HG03354 (cell line): ENCODE results near the gene TMEM238.

Experiments used
- ATAC-seq: cut with Tn5 transposase; IDR thresholded peaks from one replicate; pipeline ENCODE4 v1.9.1; 2021; ENCODE audit warnings: mild to moderate bottlenecking; ENCODE audit not compliant: unreplicated experiment, poor library complexity, severe bottlenecking

Gene TMEM238

GRCh38 chr19:55362990-55363716 is 20.9 kb downstream of the TMEM238 start, which contains the start of gene GARIN5B:
TSS of gene GARIN5B (minus strand) at chr19:55363260. CDS start at chr19:55363066, 194 bp downstream.
- ATAC-seq = no peak

GRCh38 chr19:55362174-55362989 is 21.7 kb downstream of the TMEM238 start:
- ATAC-seq = no peak

GRCh38 chr19:55360902-55361301 is 23.2 kb downstream of the TMEM238 start:
- ATAC-seq = no peak

- no peak for ATAC-seq
These were observed 24.9 kb downstream of the TMEM238 start for GRCh38 chr19:55358943-55359908.

- ATAC-seq = no peak
These were observed 25.6 kb downstream of the TMEM238 start for GRCh38 chr19:55358493-55358892.

DNA sequence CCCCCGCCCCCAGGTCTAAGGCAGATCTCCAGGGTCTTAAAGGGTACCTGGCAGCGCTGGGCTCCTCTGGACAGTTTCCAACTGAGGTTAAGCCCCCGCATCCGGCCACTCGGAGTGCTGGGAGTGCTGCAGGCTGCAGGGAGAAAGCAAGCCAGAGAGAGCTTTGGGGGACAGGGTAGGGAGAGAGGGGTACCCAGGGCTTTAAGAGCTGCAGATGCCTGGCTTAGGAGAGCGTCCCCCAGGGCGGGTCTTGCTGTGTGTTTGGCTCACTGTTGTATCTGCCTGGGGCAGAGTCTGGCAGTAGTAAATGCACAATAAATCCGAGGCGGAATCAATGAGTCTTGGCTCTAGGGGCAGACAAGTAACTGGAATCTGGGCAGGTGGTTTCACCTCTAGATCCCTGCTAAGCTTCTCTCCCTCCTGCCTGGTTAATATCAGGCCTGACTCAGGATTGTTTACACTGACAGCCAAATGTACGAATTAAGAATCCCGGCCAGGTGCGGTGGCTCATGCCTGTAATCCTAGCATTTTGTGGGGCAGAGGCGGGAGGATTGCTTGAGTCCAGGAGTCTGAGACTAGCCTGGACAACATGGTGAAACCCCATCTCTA is 28.8 kb downstream of the TMEM238 start:
- no peak for ATAC-seq

DNA sequence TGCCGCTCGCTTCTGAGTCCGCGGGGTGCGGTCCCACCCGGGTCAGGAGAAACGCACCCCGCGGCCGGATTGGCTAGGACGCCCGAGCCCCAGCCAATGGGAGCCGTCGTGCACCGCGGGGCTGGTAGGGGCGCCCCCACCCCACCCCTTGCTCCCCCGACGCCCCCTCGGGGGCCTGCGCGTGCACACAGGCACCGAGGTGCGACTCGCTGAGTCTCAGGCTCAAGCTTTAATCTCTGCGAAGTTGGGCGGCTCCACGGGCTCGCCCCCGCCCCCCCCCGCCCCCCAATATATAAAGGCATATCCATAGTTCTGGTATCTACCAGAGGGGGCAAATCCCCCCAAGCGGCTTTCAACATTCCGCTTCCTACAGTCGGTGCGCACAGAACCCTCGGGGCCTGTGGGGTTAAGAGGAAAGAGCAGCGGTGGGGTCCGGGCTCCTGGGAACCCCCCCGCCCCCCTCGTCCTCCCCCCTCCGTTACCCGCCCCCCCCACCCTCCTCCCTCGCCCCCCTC is 29.3 kb downstream of the TMEM238 start, which contains the start of gene COX6B2:
Gene COX6B2, minus strand, starts transcription at position 22 of the 515 bp plus-strand sequence. CDS start 198 bp downstream, outside the sequence.
- ATAC-seq = no peak

- ATAC-seq = no peak
These were observed 30.0 kb downstream of the TMEM238 start for GRCh38 chr19:55353803-55354697.

- no peak for ATAC-seq
These were observed 30.7 kb downstream of the TMEM238 start for GRCh38 chr19:55353356-55353802.

- ATAC-seq = no peak
These were observed 31.4 kb downstream of the TMEM238 start for GRCh38 chr19:55352549-55353145.

DNA sequence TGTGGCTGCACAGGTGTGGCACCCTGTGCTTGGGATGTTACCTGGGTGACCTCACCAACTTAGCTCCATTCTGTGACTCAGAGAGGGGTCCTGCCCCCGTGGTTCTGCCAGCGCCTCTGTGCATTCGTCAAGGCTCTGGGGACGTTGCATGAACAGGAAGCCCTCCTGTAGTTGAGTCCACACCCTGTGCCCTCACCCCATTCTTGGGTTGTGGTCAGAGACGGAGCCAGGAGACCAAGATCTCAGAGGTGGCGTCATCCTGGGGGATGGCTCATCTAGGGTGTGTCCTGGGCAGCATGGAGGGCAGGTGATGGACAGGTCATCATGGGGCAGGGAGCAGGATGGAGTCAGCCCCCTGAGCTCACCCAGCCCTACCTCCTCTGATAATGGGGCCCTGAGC is 32.1 kb downstream of the TMEM238 start:
- ATAC-seq = no peak

- ATAC-seq = no peak
These were observed 33.3 kb downstream of the TMEM238 start for GRCh38 chr19:55350620-55351315.

- ATAC-seq = no peak
These were observed 35.6 kb downstream of the TMEM238 start for GRCh38 chr19:55348317-55349034.

DNA sequence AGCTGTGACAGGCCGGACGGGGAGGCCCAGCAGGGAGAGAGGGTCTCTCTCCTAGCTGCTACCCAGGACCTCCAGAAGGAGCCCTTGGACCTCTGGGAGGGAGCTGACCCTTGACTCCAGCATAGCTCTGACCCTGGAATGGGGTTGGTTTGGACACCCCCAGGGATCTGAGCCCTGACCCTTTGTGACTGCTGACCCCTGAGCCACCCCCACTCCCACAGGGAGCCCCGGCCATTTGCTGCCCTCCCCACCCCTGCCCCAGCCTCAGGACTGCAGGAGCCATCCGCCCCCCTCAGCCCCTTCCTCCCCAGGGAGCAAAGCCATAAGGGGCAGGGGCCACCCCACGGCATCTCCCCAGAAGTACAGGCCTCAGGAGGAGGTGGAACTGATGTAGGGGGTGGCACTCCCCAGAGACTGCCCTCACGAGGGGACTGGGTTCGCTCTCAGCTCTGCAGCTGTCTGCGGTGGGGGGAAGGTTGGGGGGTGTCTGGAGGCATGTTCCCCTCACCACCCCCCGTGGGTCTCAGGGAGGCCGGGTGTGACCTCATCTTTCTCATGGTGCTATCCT is 36.6 kb downstream of the TMEM238 start:
- no peak for ATAC-seq

DNA sequence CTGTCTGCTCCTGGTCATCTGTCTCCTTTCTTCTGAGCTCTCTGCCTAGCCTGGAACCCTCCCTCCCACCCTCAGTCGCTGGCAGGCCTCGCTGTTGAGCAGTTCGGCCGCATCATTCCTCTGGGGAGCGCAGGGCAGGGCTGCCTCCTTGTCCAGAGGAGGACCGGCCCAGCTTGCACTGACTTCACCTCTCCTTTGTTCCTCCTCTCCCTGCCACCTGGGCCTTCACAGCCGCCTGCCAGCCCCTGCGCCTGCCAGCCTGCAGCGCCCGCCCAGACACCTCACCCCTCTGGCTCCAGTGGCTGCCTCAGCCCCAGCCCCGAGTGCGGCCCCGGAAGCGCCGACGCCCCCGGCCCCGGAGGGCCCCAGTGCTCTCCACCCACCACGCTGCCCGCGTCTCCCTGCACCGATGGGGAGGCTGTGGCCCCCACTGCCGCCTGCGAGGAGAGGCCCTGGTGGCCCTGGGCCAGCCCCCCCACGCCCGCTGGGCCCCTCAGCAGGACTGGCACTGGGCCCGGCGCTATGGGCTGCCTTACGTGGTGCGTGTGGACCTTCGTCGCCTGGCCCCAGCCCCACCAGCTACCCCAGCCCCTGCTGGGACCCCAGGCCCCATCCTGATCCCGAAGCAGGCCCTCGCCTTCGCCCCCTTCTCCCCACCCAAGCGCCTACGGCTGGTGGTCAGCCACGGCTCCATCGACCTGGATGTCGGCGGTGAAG is 37.2 kb downstream of the TMEM238 start:
- no peak for ATAC-seq
